ENCODE data around the gene RCAN1.

Gene RCAN1

DNA sequence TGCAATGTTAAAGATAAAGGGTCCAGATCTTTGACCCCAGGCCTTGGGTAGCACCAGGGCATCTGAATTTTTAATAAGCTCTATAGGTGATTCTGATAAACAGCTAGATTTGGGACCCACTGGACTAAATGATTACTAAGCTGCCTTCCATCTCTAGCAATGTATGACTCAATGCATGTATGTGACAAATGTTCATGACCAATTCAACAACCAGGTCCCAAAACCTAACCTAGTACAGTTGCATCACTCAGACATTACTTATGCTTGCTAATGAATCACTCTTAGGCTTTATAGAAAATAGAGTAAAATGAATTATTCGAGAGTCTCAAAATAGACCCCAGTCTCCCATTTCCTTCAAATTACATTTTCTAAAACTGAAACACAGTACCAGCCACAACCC lies 35.5 kb downstream of the RCAN1 start:
- no peak for TF ChIP-seq EGR1 (IDR thresholded peaks at IDR 0.05)
- no peak for TF ChIP-seq CREB1 (IDR thresholded peaks at IDR 0.05; ENCODE audit: low read depth)
- TF ChIP-seq CEBPB (IDR thresholded peaks at IDR 0.05) = no peak
- TF ChIP-seq TCF12 (IDR thresholded peaks at IDR 0.05; ENCODE audit: low read depth) = no peak
- TF ChIP-seq, protein P1, sequence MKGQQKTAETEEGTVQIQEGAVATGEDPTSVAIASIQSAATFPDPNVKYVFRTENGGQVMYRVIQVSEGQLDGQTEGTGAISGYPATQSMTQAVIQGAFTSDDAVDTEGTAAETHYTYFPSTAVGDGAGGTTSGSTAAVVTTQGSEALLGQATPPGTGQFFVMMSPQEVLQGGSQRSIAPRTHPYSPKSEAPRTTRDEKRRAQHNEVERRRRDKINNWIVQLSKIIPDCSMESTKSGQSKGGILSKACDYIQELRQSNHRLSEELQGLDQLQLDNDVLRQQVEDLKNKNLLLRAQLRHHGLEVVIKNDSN (IDR thresholded peaks at IDR 0.05) = no peak
- no peak for TF ChIP-seq MAX (IDR thresholded peaks at IDR 0.05)
- no peak for TF ChIP-seq EP300 (IDR thresholded peaks at IDR 0.05; ENCODE audit: borderline replicate concordance)
- TF ChIP-seq REST (IDR thresholded peaks at IDR 0.05; ENCODE audit: low read depth) = no peak
- no peak for TF ChIP-seq TEAD4 (IDR thresholded peaks at IDR 0.05)
- no peak for TF ChIP-seq TAF1 (IDR thresholded peaks at IDR 0.05; ENCODE audit: low read depth)
- no peak for TF ChIP-seq ZBTB7A (IDR thresholded peaks at IDR 0.05; ENCODE audit: low read depth)
- no peak for TF ChIP-seq YY1 (IDR thresholded peaks at IDR 0.05; ENCODE audit: low read depth)
- TF ChIP-seq NFIC (IDR thresholded peaks at IDR 0.05) = no peak
- no peak for TF ChIP-seq FOXM1 (IDR thresholded peaks at IDR 0.05; ENCODE audit: borderline replicate concordance, low read depth)
- TF ChIP-seq RAD21 (IDR thresholded peaks at IDR 0.05; ENCODE audit: low read depth) = no peak

DNA sequence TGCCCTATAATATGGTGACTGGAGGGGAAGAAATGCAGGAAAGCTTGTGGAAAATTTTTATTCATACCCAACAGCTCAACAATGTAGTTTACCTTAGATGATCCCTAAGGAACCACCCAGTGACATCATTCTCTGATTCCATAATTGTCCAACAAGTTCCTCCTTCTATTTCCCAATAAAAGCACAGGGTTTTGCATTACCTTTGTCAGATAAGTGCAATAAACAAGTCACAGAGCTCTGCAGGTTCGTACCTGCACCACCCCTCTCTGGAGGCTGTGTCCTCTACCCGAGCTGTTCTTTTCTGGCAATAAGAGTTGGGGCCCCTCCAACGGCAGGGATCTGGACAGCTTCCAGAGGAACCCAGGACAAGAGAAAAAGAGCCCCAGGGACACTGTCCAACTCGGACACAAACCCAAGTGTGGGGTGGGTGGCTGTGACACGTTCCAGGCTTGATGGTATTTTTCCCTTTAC lies 38.8 kb downstream of the RCAN1 start:
- TF ChIP-seq NFIC (IDR thresholded peaks at IDR 0.05) (no peak), CEBPB (IDR thresholded peaks at IDR 0.05) (no peak), EGR1 (IDR thresholded peaks at IDR 0.05) (no peak), RAD21 (IDR thresholded peaks at IDR 0.05; ENCODE audit: low read depth) (no peak), YY1 (IDR thresholded peaks at IDR 0.05; ENCODE audit: low read depth) (no peak), TCF12 (IDR thresholded peaks at IDR 0.05; ENCODE audit: low read depth) (no peak), REST (IDR thresholded peaks at IDR 0.05; ENCODE audit: low read depth) (no peak), TAF1 (IDR thresholded peaks at IDR 0.05; ENCODE audit: low read depth) (no peak), TEAD4 (IDR thresholded peaks at IDR 0.05) (no peak), FOXM1 (IDR thresholded peaks at IDR 0.05; ENCODE audit: borderline replicate concordance, low read depth) (no peak), EP300 (IDR thresholded peaks at IDR 0.05; ENCODE audit: borderline replicate concordance) (no peak), MAX (IDR thresholded peaks at IDR 0.05) (no peak), CREB1 (IDR thresholded peaks at IDR 0.05; ENCODE audit: low read depth) (no peak), ZBTB7A (IDR thresholded peaks at IDR 0.05; ENCODE audit: low read depth) (no peak)
- TF ChIP-seq, protein P1 (IDR thresholded peaks at IDR 0.05) = no peak

- TF ChIP-seq FOXM1 (IDR thresholded peaks at IDR 0.05; ENCODE audit: borderline replicate concordance, low read depth) (no peak), TCF12 (IDR thresholded peaks at IDR 0.05; ENCODE audit: low read depth) (no peak), NFIC (IDR thresholded peaks at IDR 0.05) (no peak), RAD21 (IDR thresholded peaks at IDR 0.05; ENCODE audit: low read depth) (no peak), TEAD4 (IDR thresholded peaks at IDR 0.05) (no peak), EGR1 (IDR thresholded peaks at IDR 0.05) (no peak), EP300 (IDR thresholded peaks at IDR 0.05; ENCODE audit: borderline replicate concordance) (no peak), TAF1 (IDR thresholded peaks at IDR 0.05; ENCODE audit: low read depth) (no peak), ZBTB7A (IDR thresholded peaks at IDR 0.05; ENCODE audit: low read depth) (no peak), REST (IDR thresholded peaks at IDR 0.05; ENCODE audit: low read depth) (no peak), YY1 (IDR thresholded peaks at IDR 0.05; ENCODE audit: low read depth) (no peak), CREB1 (IDR thresholded peaks at IDR 0.05; ENCODE audit: low read depth) (no peak), MAX (IDR thresholded peaks at IDR 0.05) (no peak)
- TF ChIP-seq, protein P1 (IDR thresholded peaks at IDR 0.05) = no peak
Observed at GRCh38 chr21:34574601-34575529, 40.0 kb downstream of the RCAN1 start.

Measured in Ishikawa (cell line).